ENCODE data around the gene THEMIS. TPM values are rescaled to one million over a fixed set of nuclear protein-coding genes. Genes with fewer than 3 reads are reported as not detected.

Gene THEMIS
- total RNA-seq, 1 donor from 2014 or later, result under 0.01 TPM

Small RNAs within 50 kb of the gene (small RNA-seq; reads per million reads assigned to genes)
- gene MRPS17P5, result not detected
